Panc1 (cell line): ENCODE data around the gene ZKSCAN1. TPM values are rescaled to one million over a fixed set of nuclear protein-coding genes. Genes with fewer than 3 reads are reported as not detected.
"Not testable (repeated sequence)": the region's sequence is repeated elsewhere in the genome, so short reads cannot be mapped to it uniquely, and the experiment has no call there.

Experiments
- ATAC-seq: fragments of 200-7000 bp; cut with Tn5 transposase; 2 replicates; pipeline ENCODE4 v1.9.1; 2020; ENCODE audit warnings: mild to moderate bottlenecking, moderate library complexity
- BruUV-seq: library from RNA; stranded (reverse); fragments of 400-500 nt; replicated peaks from 2 replicates; lab custom pipeline; 2021; lab: Mats Ljungman, UMichigan
- CTCF ChIA-PET: fragments of 300-600 bp; sonication (Branson Sonifier 250); formaldehyde crosslinking; loops from one replicate; lab custom pipeline; 2022; ENCODE audit warnings: antibody characterized with exemption; lab: Charles Lee
- POLR2A ChIA-PET: fragments of 300-600 bp; sonication (Branson Sonifier 250); formaldehyde crosslinking; loops from one replicate; lab custom pipeline; 2022; ENCODE audit warnings: antibody characterized with exemption; lab: Charles Lee
- DNase-seq: peaks from one replicate; pipeline ENCODE4 v3.0.0-alpha.2; 2010; ENCODE audit warnings: low read depth, low spot score
- H3K27ac ChIP-seq: 2 replicates; pipeline ENCODE4 v1.5.1; 2011; ENCODE audit warnings: mild to moderate bottlenecking, low read length, inconsistent platforms
- H3K27me3 ChIP-seq: fragments of 200-500 bp; sonication (Bioruptor generic); 2 replicates; pipeline ENCODE4 v1.6.0; 2014; ENCODE audit warnings: low read length, inconsistent platforms; ENCODE audit not compliant: control insufficient read depth, insufficient read depth
- H3K36me3 ChIP-seq: fragments of 200-500 bp; sonication (Bioruptor generic); 2 replicates; pipeline ENCODE4 v1.5.1; 2014; ENCODE audit warnings: inconsistent platforms, mild to moderate bottlenecking, low read length, moderate library complexity; ENCODE audit not compliant: control insufficient read depth, insufficient read depth
- H3K4me1 ChIP-seq: 2 replicates; pipeline ENCODE4 v1.5.1; 2011; ENCODE audit warnings: inconsistent platforms, mild to moderate bottlenecking, low read length, moderate library complexity; ENCODE audit not compliant: control insufficient read depth, insufficient read depth
- H3K4me3 ChIP-seq, 2 experiments: 2 replicates each; pipeline ENCODE4 v1.5.1; 2011 to 2012; ENCODE audit warnings: low read depth in 2 of 2, low read length in 2 of 2, mild to moderate bottlenecking in 2 of 2, inconsistent platforms in 1 of 2, moderate library complexity in 1 of 2
- H3K9me3 ChIP-seq: fragments of 200-500 bp; sonication (Bioruptor generic); 2 replicates; pipeline ENCODE4 v1.5.1; 2014; ENCODE audit warnings: low read depth, mild to moderate bottlenecking, inconsistent platforms, low read length, moderate library complexity; ENCODE audit not compliant: control insufficient read depth, insufficient read depth
- POLR2AphosphoS5 ChIP-seq: IDR thresholded peaks from 2 replicates; pipeline ENCODE4 v1.6.1; 2012; ENCODE audit warnings: mild to moderate bottlenecking, low read depth, low read length, moderate library complexity
- SIN3A ChIP-seq: IDR thresholded peaks from 2 replicates; pipeline ENCODE4 v1.6.1; 2012; ENCODE audit warnings: low read depth, mild to moderate bottlenecking, low read length, moderate library complexity, borderline replicate concordance; ENCODE audit not compliant: insufficient read depth
- TCF7L2 ChIP-seq: IDR thresholded peaks from 2 replicates; pipeline ENCODE4 v1.6.1; 2011; ENCODE audit warnings: mild to moderate bottlenecking, low read depth, low read length, inconsistent platforms
- in situ Hi-C: cut with HindIII; loops from 2 replicates; pipeline ENCODE4 v1.10.0; 2016; ENCODE audit warnings: low sequenced_read_pairs, low pct_unique_long_range_greater_than_20kb
- intact Hi-C: fragments of 100-400 bp; cut with micrococcal nuclease; formaldehyde crosslinking; loops from one replicate; pipeline ENCODE4 v1.10.0; 2022; ENCODE audit not compliant: unreplicated experiment
- total RNA-seq: library from RNA; stranded (reverse); gene quantifications from one replicate; pipeline ENCODE4 v1.2.1, GENCODE V29; 2021; ENCODE audit not compliant: unreplicated experiment
- TF ChIP-seq, protein P1 (sequence below), 2 experiments: IDR thresholded peaks; 2 replicates each; pipeline ENCODE4 v1.6.1; 2011 to 2012; ENCODE audit warnings: low read depth in 2 of 2, control low read depth in 1 of 2, low read length in 1 of 2, mild to moderate bottlenecking in 1 of 2, moderate library complexity in 1 of 2; ENCODE audit not compliant: insufficient read depth in 1 of 2
- TF ChIP-seq, protein P2 (sequence below): fragments of 450-650 bp; IDR thresholded peaks from 2 replicates; pipeline ENCODE4 v1.5.1; 2017; ENCODE audit warnings: mild to moderate bottlenecking

ZKSCAN1 gene
- total RNA-seq, 1 experiment from 2014 or later = 55.5 TPM

DNA sequence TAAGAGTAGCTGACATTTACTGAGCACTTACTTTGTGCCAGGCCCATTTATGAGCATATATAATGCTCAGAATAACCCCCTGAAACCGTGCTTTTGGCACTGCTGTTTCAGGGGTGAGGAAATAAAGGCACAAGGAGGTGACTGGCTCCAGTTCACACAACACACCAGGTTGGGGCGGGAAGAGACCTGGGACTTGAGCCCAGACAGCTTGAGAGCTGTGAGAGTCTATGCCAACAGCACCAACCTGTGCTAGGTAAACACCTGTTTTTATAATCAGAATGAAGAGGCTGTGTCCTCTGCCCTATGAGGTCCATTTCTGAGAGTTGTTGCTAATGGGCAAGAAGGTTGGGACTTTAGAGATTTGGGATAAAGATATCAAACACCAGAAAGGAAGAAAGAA is 30.8 kb upstream of the ZKSCAN1 start:
- Histone ChIP-seq H3K4me1 (no peaks in the 10 kb centered on the region), H3K27ac (no peak overlapping the region), H3K9me3 (no peaks in the 10 kb centered on the region), H3K4me3 (no peak overlapping the region), H3K36me3 (no peaks in the 10 kb centered on the region), H3K27me3 (peaks cover 2% of the 10 kb centered on the region; the same call in 1 of the 2 replicates)
- intact Hi-C loops (no loop called here), in situ Hi-C loops (no loop called here)
- TF ChIP-seq POLR2AphosphoS5 (no peak), SIN3A (no peak), TCF7L2 (no peak)
- TF ChIP-seq, protein P1, sequence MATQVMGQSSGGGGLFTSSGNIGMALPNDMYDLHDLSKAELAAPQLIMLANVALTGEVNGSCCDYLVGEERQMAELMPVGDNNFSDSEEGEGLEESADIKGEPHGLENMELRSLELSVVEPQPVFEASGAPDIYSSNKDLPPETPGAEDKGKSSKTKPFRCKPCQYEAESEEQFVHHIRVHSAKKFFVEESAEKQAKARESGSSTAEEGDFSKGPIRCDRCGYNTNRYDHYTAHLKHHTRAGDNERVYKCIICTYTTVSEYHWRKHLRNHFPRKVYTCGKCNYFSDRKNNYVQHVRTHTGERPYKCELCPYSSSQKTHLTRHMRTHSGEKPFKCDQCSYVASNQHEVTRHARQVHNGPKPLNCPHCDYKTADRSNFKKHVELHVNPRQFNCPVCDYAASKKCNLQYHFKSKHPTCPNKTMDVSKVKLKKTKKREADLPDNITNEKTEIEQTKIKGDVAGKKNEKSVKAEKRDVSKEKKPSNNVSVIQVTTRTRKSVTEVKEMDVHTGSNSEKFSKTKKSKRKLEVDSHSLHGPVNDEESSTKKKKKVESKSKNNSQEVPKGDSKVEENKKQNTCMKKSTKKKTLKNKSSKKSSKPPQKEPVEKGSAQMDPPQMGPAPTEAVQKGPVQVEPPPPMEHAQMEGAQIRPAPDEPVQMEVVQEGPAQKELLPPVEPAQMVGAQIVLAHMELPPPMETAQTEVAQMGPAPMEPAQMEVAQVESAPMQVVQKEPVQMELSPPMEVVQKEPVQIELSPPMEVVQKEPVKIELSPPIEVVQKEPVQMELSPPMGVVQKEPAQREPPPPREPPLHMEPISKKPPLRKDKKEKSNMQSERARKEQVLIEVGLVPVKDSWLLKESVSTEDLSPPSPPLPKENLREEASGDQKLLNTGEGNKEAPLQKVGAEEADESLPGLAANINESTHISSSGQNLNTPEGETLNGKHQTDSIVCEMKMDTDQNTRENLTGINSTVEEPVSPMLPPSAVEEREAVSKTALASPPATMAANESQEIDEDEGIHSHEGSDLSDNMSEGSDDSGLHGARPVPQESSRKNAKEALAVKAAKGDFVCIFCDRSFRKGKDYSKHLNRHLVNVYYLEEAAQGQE (IDR thresholded peaks at IDR 0.05; ENCODE audit: insufficient read depth in 1 of 2, low read depth in 2 of 2, low read length in 1 of 2) = no peak
- TF ChIP-seq, protein P2, sequence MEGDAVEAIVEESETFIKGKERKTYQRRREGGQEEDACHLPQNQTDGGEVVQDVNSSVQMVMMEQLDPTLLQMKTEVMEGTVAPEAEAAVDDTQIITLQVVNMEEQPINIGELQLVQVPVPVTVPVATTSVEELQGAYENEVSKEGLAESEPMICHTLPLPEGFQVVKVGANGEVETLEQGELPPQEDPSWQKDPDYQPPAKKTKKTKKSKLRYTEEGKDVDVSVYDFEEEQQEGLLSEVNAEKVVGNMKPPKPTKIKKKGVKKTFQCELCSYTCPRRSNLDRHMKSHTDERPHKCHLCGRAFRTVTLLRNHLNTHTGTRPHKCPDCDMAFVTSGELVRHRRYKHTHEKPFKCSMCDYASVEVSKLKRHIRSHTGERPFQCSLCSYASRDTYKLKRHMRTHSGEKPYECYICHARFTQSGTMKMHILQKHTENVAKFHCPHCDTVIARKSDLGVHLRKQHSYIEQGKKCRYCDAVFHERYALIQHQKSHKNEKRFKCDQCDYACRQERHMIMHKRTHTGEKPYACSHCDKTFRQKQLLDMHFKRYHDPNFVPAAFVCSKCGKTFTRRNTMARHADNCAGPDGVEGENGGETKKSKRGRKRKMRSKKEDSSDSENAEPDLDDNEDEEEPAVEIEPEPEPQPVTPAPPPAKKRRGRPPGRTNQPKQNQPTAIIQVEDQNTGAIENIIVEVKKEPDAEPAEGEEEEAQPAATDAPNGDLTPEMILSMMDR = no peak
- CTCF ChIA-PET = no interaction called here
- POLR2A ChIA-PET = no interaction called here
- BruUV-seq = no TSS peak
- no peak for ATAC-seq
- DNase-seq = no peak

DNA sequence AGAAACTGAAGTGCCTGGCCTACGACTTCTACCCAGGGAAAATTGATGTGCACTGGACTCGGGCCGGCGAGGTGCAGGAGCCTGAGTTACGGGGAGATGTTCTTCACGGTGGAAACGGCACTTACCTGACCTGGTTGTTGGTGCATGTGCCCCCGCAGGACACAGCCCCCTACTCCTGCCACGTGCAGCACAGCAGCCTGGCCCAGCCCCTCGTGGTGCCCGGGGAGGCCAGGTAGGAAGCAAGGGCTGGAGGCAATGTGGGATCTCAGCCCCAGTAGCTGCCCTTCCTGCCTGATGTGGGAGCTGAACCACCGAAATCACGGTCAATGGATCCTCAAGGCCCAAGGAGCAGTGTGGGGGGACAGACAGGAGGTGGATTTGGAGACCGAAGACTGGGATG is 28.1 kb upstream of the ZKSCAN1 start:
- H3K9me3 ChIP-seq, intact Hi-C loops, POLR2A ChIA-PET, H3K27me3 ChIP-seq, H3K4me1 ChIP-seq, in situ Hi-C loops, ATAC-seq, DNase-seq, H3K4me3 ChIP-seq, H3K27ac ChIP-seq, H3K36me3 ChIP-seq, CTCF ChIA-PET, BruUV-seq: not testable (repeated sequence)

DNA sequence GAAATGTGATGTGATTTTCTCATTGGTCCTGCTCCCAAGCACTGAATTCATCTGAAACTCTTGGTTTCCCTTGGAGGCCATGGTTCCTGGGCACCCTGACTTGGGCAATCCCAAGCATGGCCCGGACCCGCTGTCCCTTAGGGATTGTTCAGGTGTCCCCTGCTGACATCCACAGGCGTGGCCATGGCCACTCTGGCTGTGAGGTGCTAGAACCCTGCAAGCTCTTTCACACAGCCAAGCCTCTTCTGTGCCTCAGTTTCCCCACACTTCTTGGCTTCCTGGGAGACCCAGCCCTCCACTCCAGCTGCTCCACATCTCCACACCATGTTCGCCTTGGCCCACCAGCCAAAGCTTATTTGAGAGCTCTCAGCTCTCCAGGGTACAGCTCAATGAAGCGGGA is 27.6 kb upstream of the ZKSCAN1 start:
- H3K4me1 ChIP-seq = 0 out of 2 replicates have a peak, but pooled peaks cover 3% of the 10 kb centered on the region
- ChIA-PET CTCF (interaction anchor here (0.7 kb wide), 1 partner anchor 69 kb away, joined by 3 read pairs; no protein-coding TSS in a partner anchor), POLR2A (no interaction called here)
- BruUV-seq = no TSS peak
- ATAC-seq (no peak), DNase-seq (no peak)
- H3K4me3 ChIP-seq = no peak overlapping the region
- no peak overlapping the region for H3K27ac ChIP-seq
- no peaks in the 10 kb centered on the region for H3K9me3 ChIP-seq
- in situ Hi-C loops = no loop called here
- intact Hi-C loops = no loop called here
- TF ChIP-seq POLR2AphosphoS5 (no peak), SIN3A (no peak), TCF7L2 (no peak)
- no peaks in the 10 kb centered on the region for H3K36me3 ChIP-seq
- peaks cover 2% of the 10 kb centered on the region; the same call in 1 of the 2 replicates for H3K27me3 ChIP-seq
